GM12878 (cell line): Measurements from ENCODE around the gene AKAP13. TPM values are rescaled to one million over a fixed set of nuclear protein-coding genes. Genes with fewer than 3 reads are reported as not detected.

Experiments used
- ATAC-seq: fragments of 200-7000 bp; cut with Tn5 transposase; 3 replicates; pipeline ENCODE4 v1.9.1; 2020; ENCODE audit warnings: mild to moderate bottlenecking, moderate library complexity
- BruUV-seq: library from RNA; stranded (reverse); fragments of 400-500 nt; replicated peaks from 2 replicates; lab custom pipeline; 2021; lab: Mats Ljungman, UMichigan
- CTCF ChIA-PET: fragments of 300-600 bp; sonication (Branson Sonifier 250); formaldehyde crosslinking; extraction: SDS; loops from one replicate; lab custom pipeline; 2021; ENCODE audit warnings: inconsistent platforms; lab: Yijun Ruan, JAX
- POLR2A ChIA-PET: fragments of 350-600 bp; formaldehyde crosslinking; extraction: SDS; loops from one replicate; lab custom pipeline; 2021; ENCODE audit warnings: inconsistent platforms; lab: Charles Lee
- RAD21 ChIA-PET: fragments of 300-600 bp; sonication (Branson Sonifier 250); formaldehyde crosslinking; loops from one replicate; lab custom pipeline; 2023; ENCODE audit warnings: antibody characterized with exemption; ENCODE audit not compliant: unreplicated experiment; lab: Charles Lee
- SMC1A ChIA-PET: fragments of 300-600 bp; sonication (Branson Sonifier 250); formaldehyde crosslinking; loops from one replicate; lab custom pipeline; 2023; ENCODE audit not compliant: unreplicated experiment, uncharacterized antibody; lab: Charles Lee
- DNase-seq: peaks from one replicate; pipeline ENCODE4 v3.0.0-alpha.2; 2011; ENCODE audit warnings: low read depth, low spot score
- FAIRE-seq: peaks from 3 replicates; lab custom pipeline; 2011; peaks lifted over from hg19 to GRCh38; lab: Jason Lieb, UNC
- H2AFZ ChIP-seq: 2 replicates; pipeline ENCODE4 v1.6.0; 2011; ENCODE audit warnings: low read depth, low read length, control low read depth; ENCODE audit not compliant: control insufficient read depth
- H3K27ac ChIP-seq: 2 replicates; pipeline ENCODE4 v1.5.1; 2011; ENCODE audit warnings: control low read depth; ENCODE audit not compliant: control insufficient read depth, insufficient read depth
- H3K27me3 ChIP-seq, 2 experiments: replicated peaks in 1 of 2; 2 replicates each; pipeline versions ENCODE4 v1.6.0 to v1.6.1; 2011; ENCODE audit warnings: low read length in 1 of 2; ENCODE audit not compliant: control insufficient read depth in 2 of 2, insufficient read depth in 2 of 2
- H3K36me3 ChIP-seq, 2 experiments: 2 replicates each; pipeline ENCODE4 v1.5.1; 2011; ENCODE audit warnings: low read length in 1 of 2; ENCODE audit not compliant: control insufficient read depth in 2 of 2, insufficient read depth in 2 of 2
- H3K4me1 ChIP-seq: 2 replicates; pipeline ENCODE4 v1.6.1; 2011; ENCODE audit warnings: mild to moderate bottlenecking, low read length, moderate library complexity, mixed read lengths; ENCODE audit not compliant: control insufficient read depth, insufficient read depth
- H3K4me2 ChIP-seq: 2 replicates; pipeline ENCODE4 v1.6.0; 2011; ENCODE audit warnings: control low read depth; ENCODE audit not compliant: control insufficient read depth, insufficient read depth
- H3K4me3 ChIP-seq: fragments of 200-600 bp; sonication (generic); 2 replicates; pipeline ENCODE4 v1.5.1; 2016
- H3K79me2 ChIP-seq: 2 replicates; pipeline ENCODE4 v1.6.0; 2011; ENCODE audit warnings: low read length; ENCODE audit not compliant: control insufficient read depth, insufficient read depth
- H3K9ac ChIP-seq: 2 replicates; pipeline ENCODE4 v1.8.0; 2011; ENCODE audit warnings: low read length, control low read depth, mixed read lengths; ENCODE audit not compliant: control insufficient read depth, insufficient read depth
- H3K9me3 ChIP-seq: replicated peaks from 3 replicates; pipeline ENCODE4 v1.5.1; 2011; ENCODE audit warnings: mild to moderate bottlenecking, low read length; ENCODE audit not compliant: control insufficient read depth, insufficient read depth
- H4K20me1 ChIP-seq: 2 replicates; pipeline ENCODE4 v1.6.0; 2011; ENCODE audit not compliant: control insufficient read depth, insufficient read depth
- CBX5 ChIP-seq: sonication (generic); IDR thresholded peaks from 2 replicates; pipeline ENCODE4 v1.6.1; 2016; ENCODE audit warnings: low read depth, moderate library complexity, mild to moderate bottlenecking, inconsistent platforms
- EP300 ChIP-seq, 2 experiments: fragments of 150-350 bp in 1 of 2; IDR thresholded peaks; 2 replicates each; pipeline ENCODE4 v1.6.1; 2011 to 2012; ENCODE audit warnings: low read depth in 2 of 2, low read length in 2 of 2, borderline replicate concordance in 1 of 2, improper control_type of control experiment in 1 of 2, inconsistent platforms in 1 of 2; ENCODE audit not compliant: control insufficient read depth in 1 of 2
- GATAD2B ChIP-seq: fragments of 450-650 bp; conservative IDR thresholded peaks from 2 replicates; pipeline ENCODE4 v1.6.1; 2017; ENCODE audit warnings: low read depth, mild to moderate bottlenecking, moderate library complexity
- HCFC1 ChIP-seq: fragments of 150-350 bp; IDR thresholded peaks from 2 replicates; pipeline ENCODE4 v1.6.1; 2014; ENCODE audit warnings: low read length
- HDAC6 ChIP-seq: fragments of 200-600 bp; sonication (generic); IDR thresholded peaks from one replicate; pipeline ENCODE4 v1.8.0; 2017; ENCODE audit warnings: antibody characterized with exemption; ENCODE audit not compliant: unreplicated experiment
- IRF5 ChIP-seq: fragments of 450-650 bp; IDR thresholded peaks from 2 replicates; pipeline ENCODE4 v1.6.1; 2017; ENCODE audit warnings: borderline replicate concordance
- NBN ChIP-seq: fragments of 450-650 bp; IDR thresholded peaks from 2 replicates; pipeline ENCODE4 v1.6.1; 2016
- NR2C2 ChIP-seq: IDR thresholded peaks from 2 replicates; pipeline ENCODE4 v1.6.1; 2011; ENCODE audit warnings: borderline replicate concordance, low read depth; ENCODE audit not compliant: control insufficient read depth, insufficient read length
- PAX8 ChIP-seq: fragments of 450-650 bp; IDR thresholded peaks from 2 replicates; pipeline ENCODE4 v1.6.1; 2017; ENCODE audit warnings: mild to moderate bottlenecking, moderate library complexity
- PKNOX1 ChIP-seq: fragments of 450-650 bp; IDR thresholded peaks from 2 replicates; pipeline ENCODE4 v1.6.1; 2016; ENCODE audit warnings: mild to moderate bottlenecking
- POLR2AphosphoS5 ChIP-seq: IDR thresholded peaks from 2 replicates; pipeline ENCODE4 v1.6.1; 2011; ENCODE audit warnings: mild to moderate bottlenecking, low read length, inconsistent platforms
- RELA ChIP-seq: fragments of 450-650 bp; IDR thresholded peaks from 2 replicates; pipeline ENCODE4 v1.8.0; 2014; ENCODE audit warnings: borderline replicate concordance; ENCODE audit not compliant: partially characterized antibody
- SMC3 ChIP-seq: IDR thresholded peaks from 2 replicates; pipeline ENCODE4 v1.6.1; 2011; ENCODE audit warnings: low read length, improper control_type of control experiment, borderline replicate concordance
- SREBF1 ChIP-seq: IDR thresholded peaks from 2 replicates; pipeline ENCODE4 v1.6.1; 2012; ENCODE audit warnings: mild to moderate bottlenecking, low read length
- TCF3 ChIP-seq: IDR thresholded peaks from 2 replicates; pipeline ENCODE4 v1.6.1; 2012; ENCODE audit warnings: low read depth, mild to moderate bottlenecking, low read length, borderline replicate concordance; ENCODE audit not compliant: insufficient read depth
- ZBED1 ChIP-seq: IDR thresholded peaks from 2 replicates; pipeline ENCODE4 v1.6.1; 2016; ENCODE audit warnings: borderline replicate concordance
- ZNF384 ChIP-seq: IDR thresholded peaks from 2 replicates; pipeline ENCODE4 v1.6.1; 2012; ENCODE audit warnings: low read depth, mild to moderate bottlenecking, low read length, improper control_type of control experiment, borderline replicate concordance
- WGBS: methylation state at CpG from one replicate; pipeline ENCODE4 v1.1.6; 2016; ENCODE audit warnings: low lambda C conversion rate; ENCODE audit not compliant: insufficient replicate concordance, insufficient coverage; ENCODE audit errors: missing lambda C conversion rate; 5-methylcytosine and 5-hydroxymethylcytosine counted together
- in situ Hi-C: fragments of 300-500 bp; cut with MboI; formaldehyde crosslinking; loops from 9 replicates; pipeline ENCODE4 v1.14.3; 2018; ENCODE audit warnings: mixed read lengths
- intact Hi-C: fragments of 100-400 bp; cut with micrococcal nuclease; formaldehyde crosslinking; loops from one replicate; pipeline ENCODE4 v1.14.2; 2022; ENCODE audit not compliant: unreplicated experiment
- polyA plus RNA-seq, 11 experiments: library from polyadenylated mRNA; depleted of rRNA in 4 of 11; unstranded in 6 of 11; stranded (reverse) in 5 of 11; fragments of >200 nt; fragmentation: Nextera tagmentation in 4 of 11; fragmentation: Illumina TruSeq in 1 of 11; extraction: Ambion mirVana in 4 of 11; extraction: Trizol in 1 of 11; gene quantifications; 1 replicate in 1 of 11; 2 replicates in 10 of 11; pipeline versions ENCODE4 v1.2.1 to v1.2.3, GENCODE V29; 2011 to 2016; ENCODE audit warnings: inconsistent platforms in 2 of 11, missing spikeins in 2 of 11, low read depth in 1 of 11
- total RNA-seq, 4 experiments: library from RNA; depleted of rRNA in 3 of 4; stranded (reverse); fragments of >200 nt in 3 of 4; fragmentation: Illumina TruSeq in 1 of 4; extraction: Trizol in 1 of 4; gene quantifications; 2 replicates each; pipeline versions ENCODE4 v1.2.1 to v1.2.3, GENCODE V29; 2013 to 2021

The AKAP13 gene
- total and polyA plus RNA-seq, 10 of the 15 experiments (the other 5 are each of a cell fraction or from before 2014, with no cell fraction given): 14.4 to 74.9 (median 55.1) TPM

GRCh38 chr15:85514413-85514812 lies 134.0 kb downstream of the AKAP13 start:
- Histone ChIP-seq H2AFZ (no peak overlapping the region), H3K79me2 (peaks cover 10% of the 10 kb centered on the region), H3K9me3 (no peaks in the 10 kb centered on the region), H3K4me2 (no peak overlapping the region), H3K4me3 (no peak overlapping the region), H3K9ac (no peak overlapping the region), H3K27me3 (no peaks in the 10 kb centered on the region), H3K4me1 (no peaks in the 10 kb centered on the region), H3K27ac (no peak overlapping the region), H4K20me1 (no peaks in the 10 kb centered on the region), H3K36me3 (no peaks in the 10 kb centered on the region; a peak in 1 of 4 replicates)
- intact Hi-C loops: no loop called here
- no TSS peak for BruUV-seq
- 92% methylated on average over 3 of the region's 3 CpGs for WGBS
- FAIRE-seq (no peak), ATAC-seq (no peak), DNase-seq (no peak)
- ChIA-PET POLR2A (no interaction called here), SMC1A (interaction anchor here (1.1 kb wide), 1 partner anchor 19 kb away, joined by 3 read pairs; no protein-coding TSS in a partner anchor), CTCF (no interaction called here), RAD21 (no interaction called here)
- in situ Hi-C loops: no loop called here
- no peak for TF ChIP-seq HDAC6
- TF ChIP-seq NBN: no peak
- TF ChIP-seq RELA: no peak
- no peak for TF ChIP-seq PKNOX1
- no peak for TF ChIP-seq HCFC1
- no peak for TF ChIP-seq EP300 (IDR thresholded peaks at IDR 0.05; ENCODE audit: borderline replicate concordance in 1 of 2, control insufficient read depth in 1 of 2, low read depth in 2 of 2, low read length in 2 of 2)

GRCh38 chr15:85515212-85515611 lies 134.8 kb downstream of the AKAP13 start:
- intact Hi-C loops (no loop called here), in situ Hi-C loops (no loop called here)
- Histone ChIP-seq H2AFZ (no peak overlapping the region), H3K27me3 (no peaks in the 10 kb centered on the region), H3K36me3 (no peaks in the 10 kb centered on the region; a peak in 1 of 4 replicates), H3K4me1 (no peaks in the 10 kb centered on the region), H3K4me3 (no peak overlapping the region), H3K4me2 (no peak overlapping the region), H3K27ac (no peak overlapping the region), H3K79me2 (peaks cover 10% of the 10 kb centered on the region), H3K9me3 (no peaks in the 10 kb centered on the region), H3K9ac (no peak overlapping the region), H4K20me1 (no peaks in the 10 kb centered on the region)
- ChIA-PET RAD21 (no interaction called here), POLR2A (no interaction called here), CTCF (no interaction called here), SMC1A (interaction anchor here (1.1 kb wide), 1 partner anchor 18 kb away, joined by 3 read pairs; no protein-coding TSS in a partner anchor)
- FAIRE-seq (no peak), DNase-seq (no peak), ATAC-seq (no peak)
- BruUV-seq: no TSS peak
- WGBS: 100% methylated on average over 4 of the region's 4 CpGs
- TF ChIP-seq CBX5: no peak
- no peak for TF ChIP-seq ZBED1
- TF ChIP-seq POLR2AphosphoS5: no peak
- TF ChIP-seq PAX8: no peak
- no peak for TF ChIP-seq ZNF384
- TF ChIP-seq SMC3: no peak
- TF ChIP-seq TCF3: no peak
- no peak for TF ChIP-seq SREBF1
- no peak for TF ChIP-seq IRF5
- no peak for TF ChIP-seq NR2C2
- no peak for TF ChIP-seq GATAD2B
